ENCODE measurements around the gene FOLR1.
A peak's percentile ranks its signal among the peaks of the same experiment; 100 is the strongest.
"Not testable (repeated sequence)": the region's sequence is repeated elsewhere in the genome, so short reads cannot be mapped to it uniquely, and the experiment has no call there.

FOLR1 gene

GRCh38 chr11:72188267-72188666 lies 3.7 kb upstream of the FOLR1 start:
- DNase-seq = no peak

GRCh38 chr11:72189455-72190250 lies 2.3 kb upstream of the FOLR1 start:
- DNase-seq = no peak

DNA sequence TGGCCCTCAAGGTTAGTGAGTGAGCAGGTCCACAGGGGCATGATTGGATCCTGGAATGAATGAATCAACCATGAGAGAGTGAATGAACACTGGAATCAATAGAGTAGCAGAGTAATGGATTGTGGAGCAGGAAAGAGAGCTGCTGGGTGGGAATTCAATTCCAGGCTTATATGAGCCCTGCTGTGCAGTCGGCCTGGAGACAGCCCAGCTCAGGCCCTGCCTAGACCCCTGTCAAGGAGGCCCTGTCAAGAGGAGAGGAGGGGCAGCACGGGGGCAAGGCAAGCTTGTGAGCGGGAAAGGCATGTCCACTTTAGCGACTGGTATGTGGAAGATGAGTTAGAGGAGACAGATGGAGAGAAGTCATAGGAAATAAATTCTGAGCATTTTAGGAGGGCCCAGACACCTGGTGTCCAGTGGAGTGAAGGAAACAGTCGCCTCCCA lies 1.3 kb upstream of the FOLR1 start:
- DNase-seq = no peak

DNA sequence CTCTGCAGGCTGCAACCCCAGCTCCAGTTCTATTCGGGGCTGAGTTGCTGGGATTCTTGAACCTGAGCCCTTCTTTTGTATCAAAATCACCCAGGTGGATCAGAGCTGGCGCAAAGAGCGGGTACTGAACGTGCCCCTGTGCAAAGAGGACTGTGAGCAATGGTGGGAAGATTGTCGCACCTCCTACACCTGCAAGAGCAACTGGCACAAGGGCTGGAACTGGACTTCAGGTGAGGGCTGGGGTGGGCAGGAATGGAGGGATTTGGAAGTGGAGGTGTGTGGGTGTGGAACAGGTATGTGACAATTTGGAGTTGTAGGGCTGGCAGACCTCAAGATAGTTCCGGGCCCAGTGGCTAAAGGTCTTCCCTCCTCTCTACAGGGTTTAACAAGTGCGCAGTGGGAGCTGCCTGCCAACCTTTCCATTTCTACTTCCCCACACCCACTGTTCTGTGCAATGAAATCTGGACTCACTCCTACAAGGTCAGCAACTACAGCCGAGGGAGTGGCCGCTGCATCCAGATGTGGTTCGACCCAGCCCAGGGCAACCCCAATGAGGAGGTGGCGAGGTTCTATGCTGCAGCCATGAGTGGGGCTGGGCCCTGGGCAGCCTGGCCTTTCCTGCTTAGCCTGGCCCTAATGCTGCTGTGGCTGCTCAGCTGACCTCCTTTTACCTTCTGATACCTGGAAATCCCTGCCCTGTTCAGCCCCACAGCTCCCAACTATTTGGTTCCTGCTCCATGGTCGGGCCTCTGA lies 3.8 kb downstream of the FOLR1 start:
- no peak for DNase-seq

- not testable (repeated sequence) for DNase-seq
Observed at GRCh38 chr11:72201445-72201844, 9.5 kb downstream of the FOLR1 start.

- DNase-seq = no peak
Observed at GRCh38 chr11:72202571-72202970, 10.6 kb downstream of the FOLR1 start.

GRCh38 chr11:72203163-72203562 lies 11.2 kb downstream of the FOLR1 start:
- no peak for DNase-seq

DNA sequence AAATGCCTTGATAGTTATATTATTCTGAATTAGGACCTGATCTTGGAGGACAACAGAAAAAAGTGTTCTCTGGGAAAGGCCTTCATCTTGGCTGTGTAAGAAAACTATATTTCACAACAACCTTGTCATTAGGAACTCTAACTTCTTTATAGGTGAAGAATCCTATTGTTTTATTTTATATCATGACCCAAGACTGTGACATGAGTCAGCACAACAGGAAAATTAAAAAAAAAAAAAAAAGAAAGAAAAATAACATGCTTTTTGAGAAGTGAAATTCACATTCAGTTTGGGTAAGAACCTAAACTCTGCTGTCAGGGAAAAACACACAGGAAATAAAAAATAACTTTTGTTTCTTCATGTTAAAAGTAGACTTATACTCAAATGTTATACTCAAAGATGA lies 12.9 kb downstream of the FOLR1 start:
- no peak for DNase-seq

DNA sequence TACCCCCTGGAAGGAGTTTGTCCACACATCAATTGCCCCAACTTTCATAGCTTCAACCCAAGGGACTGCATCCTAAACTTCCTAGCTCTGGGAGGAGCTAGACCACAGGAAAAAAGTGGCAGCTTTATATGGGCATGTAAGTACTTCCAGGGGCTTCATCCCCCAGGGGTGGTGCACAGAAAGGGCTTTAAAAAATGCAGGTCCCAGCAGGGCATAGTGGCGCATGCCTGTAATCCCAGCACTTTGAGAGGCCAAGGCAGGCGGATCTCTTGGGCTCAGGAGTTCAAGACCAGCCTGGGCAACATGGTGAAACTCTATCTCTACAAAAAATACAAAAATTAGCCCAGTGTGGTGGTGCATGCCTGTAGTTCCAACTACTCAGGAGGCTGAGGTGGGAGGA lies 14.9 kb downstream of the FOLR1 start:
- DNase-seq = not testable (repeated sequence)

DNA sequence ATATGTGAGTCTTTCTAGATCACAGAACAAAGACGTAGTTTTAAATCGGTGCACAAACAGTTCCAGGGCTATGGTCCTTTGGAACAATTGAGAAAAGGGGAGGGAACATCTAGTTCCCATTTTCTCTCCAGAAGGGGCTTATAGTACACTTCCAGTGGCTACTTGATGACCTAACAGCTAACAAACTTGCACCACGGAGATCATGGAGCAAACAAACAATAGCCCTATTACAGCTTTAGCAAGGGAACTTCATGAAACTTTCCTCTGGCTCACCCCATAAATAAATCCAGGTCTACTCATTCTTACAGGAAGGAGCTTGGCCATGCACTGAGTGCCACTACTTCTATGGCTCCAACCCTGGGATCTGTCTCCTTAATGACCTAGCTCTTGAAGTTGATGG lies 16.3 kb downstream of the FOLR1 start:
- DNase-seq = no peak

DNA sequence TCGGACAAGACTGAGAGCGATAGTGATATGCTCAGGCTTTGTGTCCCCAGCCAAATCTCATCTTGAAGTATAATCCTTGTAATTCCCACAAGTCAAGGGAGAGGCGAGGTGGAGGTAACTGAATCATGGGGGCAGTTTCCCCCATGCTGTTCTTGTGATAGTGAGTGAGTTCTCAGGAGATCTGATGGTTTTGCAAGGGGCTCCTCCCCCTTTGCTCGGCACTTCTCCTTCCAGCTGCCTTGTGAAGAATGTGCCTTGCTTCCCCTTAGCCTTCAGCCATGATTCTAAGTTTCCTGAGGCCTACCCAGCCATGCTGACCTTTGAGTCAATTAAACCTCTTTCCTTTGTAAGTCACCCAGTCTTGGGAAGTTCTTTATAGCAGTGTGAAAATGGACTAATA lies 17.2 kb downstream of the FOLR1 start:
- no peak for DNase-seq

DNA sequence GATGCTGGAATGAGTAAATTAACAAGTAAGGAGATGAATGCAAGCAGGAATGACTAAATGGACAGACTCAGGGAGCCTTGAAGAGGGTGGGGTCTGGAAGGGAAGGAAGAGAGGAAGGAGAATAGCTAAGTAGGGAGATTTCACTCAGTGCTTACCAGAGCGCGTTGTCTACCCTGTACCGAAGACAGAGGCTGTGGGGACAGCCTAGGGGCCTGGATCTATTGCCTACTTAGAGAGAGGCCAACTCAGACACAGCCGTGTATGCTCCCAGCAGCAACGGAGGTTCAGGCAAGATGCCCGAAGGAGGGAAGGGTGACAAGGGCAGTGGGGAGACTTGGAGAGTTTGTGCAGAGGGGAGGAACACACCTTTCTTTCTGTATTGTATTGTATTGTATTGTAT lies 24.7 kb downstream of the FOLR1 start, which contains the start of gene FOLR2:
Gene FOLR2, plus strand, starts transcription at position 157 of the 400 bp plus-strand sequence. CDS start 1,791 bp downstream, outside the sequence.
- DNase-seq = no peak

DNA sequence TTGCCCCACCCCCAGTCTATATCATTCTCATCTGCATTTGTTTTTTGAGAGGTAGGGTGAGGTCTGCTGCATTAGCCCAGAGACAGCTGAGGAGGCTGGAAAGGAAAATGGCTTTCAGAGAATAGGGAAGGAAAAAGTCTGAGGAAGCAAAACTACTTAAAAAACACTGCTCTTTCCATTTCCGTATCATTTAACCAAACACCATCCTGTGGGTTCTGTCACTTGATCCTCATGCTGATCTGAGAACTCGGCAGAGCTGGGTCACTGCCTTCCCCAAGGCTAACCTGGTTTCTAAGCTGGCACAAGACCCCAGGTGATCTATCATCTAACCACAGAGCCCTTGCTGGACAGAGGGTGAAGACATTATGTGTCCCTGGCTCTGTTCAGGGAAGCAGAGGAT lies 25.9 kb downstream of the FOLR1 start:
- no peak for DNase-seq

GRCh38 chr11:72218251-72218745 lies 26.4 kb downstream of the FOLR1 start:
- no peak for DNase-seq

DNA sequence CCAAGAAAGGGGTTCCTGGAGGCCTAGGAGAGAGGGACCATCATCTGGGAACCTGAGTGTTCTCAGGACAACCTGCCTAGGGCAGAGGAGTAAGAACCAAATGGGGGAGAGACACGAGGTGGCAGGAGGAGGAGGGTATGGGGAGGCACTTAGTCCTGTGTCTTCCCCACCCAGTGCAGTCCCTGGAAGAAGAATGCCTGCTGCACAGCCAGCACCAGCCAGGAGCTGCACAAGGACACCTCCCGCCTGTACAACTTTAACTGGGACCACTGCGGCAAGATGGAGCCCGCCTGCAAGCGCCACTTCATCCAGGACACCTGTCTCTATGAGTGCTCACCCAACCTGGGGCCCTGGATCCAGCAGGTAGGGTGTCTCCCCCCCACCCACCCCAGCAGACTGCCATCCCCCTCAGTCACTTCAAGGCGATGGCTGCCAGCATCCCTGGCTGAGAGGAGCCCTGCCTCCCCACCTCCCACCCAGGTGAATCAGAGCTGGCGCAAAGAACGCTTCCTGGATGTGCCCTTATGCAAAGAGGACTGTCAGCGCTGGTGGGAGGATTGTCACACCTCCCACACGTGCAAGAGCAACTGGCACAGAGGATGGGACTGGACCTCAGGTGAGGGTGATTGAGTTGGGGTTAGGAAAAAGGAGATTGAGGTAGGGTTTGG lies 28.9 kb downstream of the FOLR1 start:
- no peak for DNase-seq

DNA sequence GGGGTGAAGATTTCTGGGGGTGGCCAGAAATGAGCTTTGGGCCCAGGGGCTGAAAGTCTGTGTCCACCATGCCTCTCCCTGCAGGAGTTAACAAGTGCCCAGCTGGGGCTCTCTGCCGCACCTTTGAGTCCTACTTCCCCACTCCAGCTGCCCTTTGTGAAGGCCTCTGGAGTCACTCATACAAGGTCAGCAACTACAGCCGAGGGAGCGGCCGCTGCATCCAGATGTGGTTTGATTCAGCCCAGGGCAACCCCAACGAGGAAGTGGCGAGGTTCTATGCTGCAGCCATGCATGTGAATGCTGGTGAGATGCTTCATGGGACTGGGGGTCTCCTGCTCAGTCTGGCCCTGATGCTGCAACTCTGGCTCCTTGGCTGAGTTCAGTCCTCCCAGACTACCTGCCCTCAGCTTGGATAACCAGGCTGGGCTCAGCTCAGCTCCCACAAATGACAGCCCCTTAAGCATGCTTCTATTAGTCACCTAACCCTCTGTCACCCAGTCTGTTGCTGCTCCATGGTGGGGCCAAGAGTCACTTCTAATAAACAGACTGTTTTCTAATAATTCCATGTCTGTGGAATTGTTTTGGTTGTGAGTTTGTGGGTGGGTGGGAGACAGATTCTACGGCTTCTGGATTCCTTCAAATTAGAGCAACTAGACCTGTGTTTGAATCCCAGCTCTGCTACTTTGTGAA lies 29.6 kb downstream of the FOLR1 start:
- no peak for DNase-seq

DNA sequence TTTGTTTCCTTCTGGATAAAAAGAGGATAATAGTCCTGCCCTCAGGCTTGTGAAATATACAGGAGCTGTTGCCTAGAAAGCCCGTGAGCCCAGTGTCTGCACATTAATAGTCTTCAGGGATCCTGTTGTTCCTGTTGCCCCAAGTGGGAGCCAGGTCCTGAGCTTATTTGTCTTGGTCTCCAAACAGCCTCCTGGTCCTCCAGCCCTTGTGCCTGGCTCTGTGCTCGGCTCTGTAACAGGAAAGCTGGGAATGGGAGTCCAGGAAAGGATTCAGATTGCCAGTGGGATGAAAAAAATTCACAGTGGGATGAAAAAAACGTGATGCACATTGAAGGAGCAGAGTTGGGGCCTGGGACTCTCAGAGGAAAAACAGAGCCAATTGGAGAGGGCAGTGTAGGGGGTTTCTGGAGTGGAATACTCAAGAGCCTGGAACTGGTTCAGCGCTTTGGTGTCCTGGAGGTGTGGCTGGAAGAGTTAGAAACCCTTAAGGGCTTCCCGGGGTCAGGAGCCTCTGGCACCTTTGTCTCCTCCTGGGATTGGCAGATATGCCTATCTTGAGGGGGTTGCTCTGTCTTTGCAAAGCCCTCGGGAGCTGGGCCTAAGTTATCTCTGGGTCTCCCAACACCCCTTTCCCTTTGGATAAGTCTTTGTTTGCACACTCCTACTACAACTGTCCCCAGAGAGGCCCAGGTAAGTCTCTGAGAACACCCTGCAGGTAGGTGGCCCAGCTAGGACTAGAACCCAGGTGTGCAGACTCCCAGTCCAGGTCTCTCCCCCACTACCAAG lies 30.4 kb downstream of the FOLR1 start:
- DNase-seq = no peak

DNA sequence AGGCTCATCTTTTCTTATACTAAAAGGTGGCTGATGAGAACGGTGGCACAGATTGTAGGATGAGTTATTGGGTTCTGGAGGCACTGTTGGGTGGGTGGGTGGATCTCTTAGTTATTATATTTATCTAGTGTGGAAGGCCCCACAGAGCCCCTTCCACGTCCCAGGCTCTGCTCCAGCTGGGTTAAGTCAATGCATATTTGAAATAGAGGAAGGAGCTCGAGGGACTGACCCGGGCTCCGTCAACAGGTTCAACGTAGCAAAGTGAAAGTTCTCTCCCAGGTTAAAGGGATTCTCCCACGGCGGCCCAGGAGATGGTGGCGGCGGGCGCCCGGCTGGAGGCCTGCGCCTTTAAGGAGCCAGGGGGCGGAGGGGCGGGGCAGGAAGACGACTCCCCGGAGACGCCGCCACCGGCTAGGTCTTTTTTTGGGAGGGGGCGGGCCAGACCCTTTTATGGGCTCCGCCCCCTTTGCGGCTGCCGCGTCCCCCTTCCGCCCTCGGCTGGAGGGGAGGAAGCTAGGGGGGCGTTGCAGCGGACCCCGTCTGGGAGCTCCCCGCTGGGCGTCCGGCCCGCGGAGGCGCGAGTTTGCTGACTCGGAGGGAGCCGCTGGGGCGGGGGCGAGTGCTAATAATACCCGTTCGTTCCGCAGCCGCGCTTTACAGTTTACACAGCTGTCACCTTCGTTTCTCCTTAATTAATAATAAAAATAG lies 31.1 kb downstream of the FOLR1 start:
- peak; percentile 96 for DNase-seq

DNA sequence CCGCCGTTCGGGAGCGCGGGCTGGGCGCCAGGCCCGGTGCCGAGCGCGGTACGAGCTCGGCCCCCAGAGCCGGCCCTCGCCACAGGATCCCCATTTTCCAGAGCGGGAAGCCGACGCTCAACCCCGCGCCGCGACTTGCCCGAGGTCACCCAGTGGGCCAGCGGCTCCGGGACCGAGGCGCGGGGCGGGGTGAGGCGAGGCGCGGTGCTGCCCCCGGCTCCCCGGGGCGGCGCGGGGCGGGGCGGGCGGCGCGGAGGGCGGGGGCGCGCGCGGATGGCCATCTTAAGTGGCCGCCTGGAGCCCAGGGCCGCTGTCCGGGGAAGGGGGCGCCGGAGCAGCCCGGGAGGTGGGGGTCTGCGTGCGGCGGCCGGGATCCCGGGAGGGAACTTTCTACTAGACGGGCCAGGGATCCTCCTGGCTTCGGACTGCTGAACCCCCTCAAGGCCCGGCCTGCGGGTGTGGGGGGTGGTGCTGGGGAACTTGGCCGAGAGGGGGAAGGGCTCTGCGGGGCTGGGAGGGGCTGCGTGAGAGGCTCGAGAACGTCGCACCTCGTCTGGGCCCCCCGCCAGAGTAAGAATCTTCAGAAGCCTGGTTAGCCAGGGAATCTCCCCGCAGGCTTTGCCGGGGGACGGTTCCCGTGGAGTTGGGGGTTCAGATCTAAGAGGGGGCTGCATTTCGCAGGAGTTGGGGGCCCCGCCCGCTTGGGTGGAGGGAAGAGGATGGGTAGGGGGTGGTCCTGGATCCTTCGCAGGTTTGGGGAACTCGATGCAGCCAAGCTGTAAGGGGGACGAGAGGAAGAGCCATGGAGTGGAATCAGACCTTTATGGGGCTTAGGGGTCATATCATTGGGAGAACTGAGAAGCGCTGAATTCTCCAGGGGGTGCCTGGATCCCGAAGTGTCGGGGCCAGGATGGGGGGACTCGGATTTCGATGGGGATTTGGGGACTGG lies 31.9 kb downstream of the FOLR1 start:
- DNase-seq = no peak

All from NCI-H1436 (cell line).